RWPE2 (cell line): ENCODE results near the gene ATE1.

Source experiments
- ATAC-seq: fragments of 200-7000 bp; cut with Tn5 transposase; 3 replicates; pipeline ENCODE4 v1.9.1; 2021; ENCODE audit warnings: low read depth
- DNase-seq: peaks from one replicate; pipeline ENCODE4 v3.0.0-alpha.2; 2020; ENCODE audit warnings: low spot score
- H3K27ac ChIP-seq: fragments of 450-650 bp; 2 replicates; pipeline ENCODE4 v1.5.1; 2017; ENCODE audit warnings: mild to moderate bottlenecking; ENCODE audit not compliant: poor library complexity, severe bottlenecking
- H3K27me3 ChIP-seq: fragments of 250-450 bp; sonication (Bioruptor Pico); 2 replicates; pipeline ENCODE4 v1.5.1; 2021; ENCODE audit warnings: mild to moderate bottlenecking, moderate library complexity; ENCODE audit not compliant: insufficient read depth, poor library complexity, severe bottlenecking
- H3K36me3 ChIP-seq: fragments of 250-450 bp; sonication (Bioruptor Pico); 2 replicates; pipeline ENCODE4 v1.5.1; 2020; ENCODE audit warnings: low read depth, mild to moderate bottlenecking, moderate library complexity
- H3K4me1 ChIP-seq: fragments of 250-450 bp; sonication (Bioruptor Pico); 2 replicates; pipeline ENCODE4 v1.5.1; 2021; ENCODE audit warnings: mild to moderate bottlenecking, moderate library complexity; ENCODE audit not compliant: insufficient read depth, poor library complexity, severe bottlenecking
- H3K4me3 ChIP-seq: fragments of 250-450 bp; sonication (Bioruptor Pico); 2 replicates; pipeline ENCODE4 v1.5.1; 2021; ENCODE audit warnings: mild to moderate bottlenecking, moderate library complexity; ENCODE audit not compliant: severe bottlenecking
- H3K9me3 ChIP-seq: fragments of 250-450 bp; sonication (Bioruptor Pico); 2 replicates; pipeline ENCODE4 v1.5.1; 2021; ENCODE audit warnings: mild to moderate bottlenecking, moderate library complexity; ENCODE audit not compliant: severe bottlenecking
- TF ChIP-seq, protein P1 (sequence below): fragments of 450-650 bp; IDR thresholded peaks from one replicate; pipeline ENCODE4 v1.5.1; 2017; ENCODE audit warnings: mild to moderate bottlenecking, moderate library complexity; ENCODE audit not compliant: poor library complexity, severe bottlenecking

The ATE1 gene

DNA sequence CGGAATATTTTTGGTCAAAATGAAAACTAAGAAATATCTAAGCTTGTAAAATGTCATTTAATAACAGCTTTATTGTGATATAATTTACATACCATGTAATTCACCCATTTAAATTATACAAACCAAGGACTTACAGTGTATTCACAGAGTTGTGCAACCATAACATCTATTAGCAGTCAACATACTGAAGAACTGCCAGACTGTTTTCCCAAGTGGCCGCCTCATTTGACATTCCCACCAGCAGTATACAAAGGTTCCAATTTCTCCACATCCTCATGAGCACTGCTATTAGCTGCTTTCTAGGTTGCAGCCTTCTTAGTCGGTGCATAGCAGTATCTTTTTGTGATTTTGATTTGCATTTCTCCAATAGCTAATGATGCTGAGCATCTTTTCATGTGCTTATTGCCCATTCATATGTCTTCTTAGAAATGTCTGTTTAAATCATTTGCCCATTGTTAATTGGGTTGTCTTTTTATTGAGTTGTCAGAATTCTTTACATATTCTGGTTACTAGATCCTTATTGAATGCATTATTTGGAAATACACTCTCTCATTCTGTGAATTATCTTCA lies 176.6 kb downstream of the ATE1 start:
- TF ChIP-seq, protein P1, sequence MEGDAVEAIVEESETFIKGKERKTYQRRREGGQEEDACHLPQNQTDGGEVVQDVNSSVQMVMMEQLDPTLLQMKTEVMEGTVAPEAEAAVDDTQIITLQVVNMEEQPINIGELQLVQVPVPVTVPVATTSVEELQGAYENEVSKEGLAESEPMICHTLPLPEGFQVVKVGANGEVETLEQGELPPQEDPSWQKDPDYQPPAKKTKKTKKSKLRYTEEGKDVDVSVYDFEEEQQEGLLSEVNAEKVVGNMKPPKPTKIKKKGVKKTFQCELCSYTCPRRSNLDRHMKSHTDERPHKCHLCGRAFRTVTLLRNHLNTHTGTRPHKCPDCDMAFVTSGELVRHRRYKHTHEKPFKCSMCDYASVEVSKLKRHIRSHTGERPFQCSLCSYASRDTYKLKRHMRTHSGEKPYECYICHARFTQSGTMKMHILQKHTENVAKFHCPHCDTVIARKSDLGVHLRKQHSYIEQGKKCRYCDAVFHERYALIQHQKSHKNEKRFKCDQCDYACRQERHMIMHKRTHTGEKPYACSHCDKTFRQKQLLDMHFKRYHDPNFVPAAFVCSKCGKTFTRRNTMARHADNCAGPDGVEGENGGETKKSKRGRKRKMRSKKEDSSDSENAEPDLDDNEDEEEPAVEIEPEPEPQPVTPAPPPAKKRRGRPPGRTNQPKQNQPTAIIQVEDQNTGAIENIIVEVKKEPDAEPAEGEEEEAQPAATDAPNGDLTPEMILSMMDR, result no peak
- Histone ChIP-seq H3K4me1 (peaks cover 22% of the 10 kb centered on the region), H3K36me3 (no peaks in the 10 kb centered on the region; the same call in 1 of the 2 replicates), H3K4me3 (no peak overlapping the region), H3K27me3 (no peaks in the 10 kb centered on the region), H3K27ac (no peak overlapping the region), H3K9me3 (no peaks in the 10 kb centered on the region)
- DNase-seq (no peak), ATAC-seq (no peak)

DNA sequence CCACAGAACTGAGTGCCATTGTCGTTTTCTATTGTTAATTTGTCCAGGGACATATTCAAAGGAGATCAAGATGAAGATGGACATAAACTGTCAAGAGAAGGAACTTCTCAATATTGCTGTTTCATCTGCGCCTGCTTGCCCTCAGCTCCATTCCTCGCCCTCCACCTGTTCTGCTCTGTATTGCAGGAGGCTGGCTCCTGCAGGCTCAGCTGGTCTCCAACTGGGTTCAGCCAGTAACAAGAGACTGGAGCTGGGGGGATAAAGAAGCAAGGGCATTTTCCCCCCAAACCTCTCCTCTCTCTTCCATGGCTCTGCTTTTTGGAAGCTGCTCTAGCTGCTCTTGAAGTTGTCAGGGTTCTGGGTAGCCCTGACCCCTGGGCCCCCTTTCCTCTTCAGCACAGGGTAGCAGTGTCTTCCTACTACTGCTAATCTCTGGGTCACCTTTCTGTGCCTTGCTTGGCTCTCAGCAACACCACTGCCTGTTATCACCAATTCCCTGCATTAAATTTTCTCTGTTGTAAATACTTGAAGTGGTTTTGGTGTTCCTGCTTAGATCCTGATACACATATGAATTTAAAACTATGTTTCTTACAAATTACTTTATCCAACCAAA lies 180.6 kb downstream of the ATE1 start:
- no peak overlapping the region for H3K4me3 ChIP-seq
- H3K4me1 ChIP-seq, result no peaks in the 10 kb centered on the region
- no peaks in the 10 kb centered on the region for H3K27me3 ChIP-seq
- TF ChIP-seq, protein P1, result no peak
- no peaks in the 10 kb centered on the region for H3K9me3 ChIP-seq
- H3K27ac ChIP-seq, result no peak overlapping the region
- DNase-seq (no peak), ATAC-seq (no peak)
- no peaks in the 10 kb centered on the region for H3K36me3 ChIP-seq

DNA sequence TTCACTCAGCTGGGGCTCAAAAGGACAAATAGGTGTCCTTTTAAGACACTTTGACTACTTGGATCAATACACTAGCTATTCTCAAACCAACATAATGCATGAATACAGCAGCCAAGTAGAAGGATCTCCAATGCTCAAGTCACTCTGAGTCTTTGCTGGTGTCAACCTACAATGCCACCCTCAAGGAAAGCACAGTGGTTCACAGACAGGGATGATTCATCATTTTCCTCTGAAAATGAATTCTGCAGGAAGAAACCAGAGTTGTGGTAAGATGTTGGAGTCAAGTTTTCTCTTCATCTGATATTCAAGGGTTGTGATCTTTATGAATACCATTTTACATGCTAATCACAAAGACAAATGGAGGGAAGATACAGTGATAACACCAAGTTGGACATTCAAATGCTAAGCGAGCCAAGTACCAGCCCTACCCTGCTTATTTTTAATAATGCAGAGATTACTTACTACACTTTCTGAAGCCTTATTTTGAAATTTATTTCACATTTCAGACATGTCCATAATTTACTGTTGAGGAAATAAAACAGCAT lies 186.5 kb downstream of the ATE1 start:
- H3K27ac ChIP-seq, result no peak overlapping the region
- ATAC-seq (no peak), DNase-seq (no peak)
- H3K4me3 ChIP-seq, result no peak overlapping the region
- no peaks in the 10 kb centered on the region for H3K36me3 ChIP-seq
- TF ChIP-seq, protein P1, result no peak
- no peaks in the 10 kb centered on the region for H3K27me3 ChIP-seq
- H3K4me1 ChIP-seq, result no peaks in the 10 kb centered on the region
- no peaks in the 10 kb centered on the region for H3K9me3 ChIP-seq

DNA sequence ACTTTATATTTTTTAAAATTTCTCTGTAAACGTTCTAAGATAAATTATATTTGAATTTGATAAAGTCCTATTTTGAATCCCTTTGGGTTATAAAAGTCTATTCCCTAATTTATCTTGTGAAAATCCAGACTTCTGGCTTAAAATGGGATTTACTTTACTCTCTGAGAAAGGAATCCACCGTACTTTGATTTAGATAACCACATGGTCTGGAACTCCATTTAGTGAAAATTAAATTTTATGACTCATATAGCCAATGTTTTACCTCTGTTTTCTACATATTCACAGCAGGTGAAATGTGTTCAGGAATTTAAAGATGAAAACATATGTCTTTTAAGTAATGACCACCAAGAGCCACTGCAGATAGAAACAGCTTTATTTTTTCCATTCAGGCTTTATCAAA lies 187.8 kb downstream of the ATE1 start:
- ATAC-seq (no peak), DNase-seq (no peak)
- Histone ChIP-seq H3K4me1 (no peaks in the 10 kb centered on the region), H3K4me3 (no peak overlapping the region), H3K27ac (no peak overlapping the region), H3K36me3 (no peaks in the 10 kb centered on the region), H3K27me3 (no peaks in the 10 kb centered on the region), H3K9me3 (no peaks in the 10 kb centered on the region)
- TF ChIP-seq, protein P1, result no peak

DNA sequence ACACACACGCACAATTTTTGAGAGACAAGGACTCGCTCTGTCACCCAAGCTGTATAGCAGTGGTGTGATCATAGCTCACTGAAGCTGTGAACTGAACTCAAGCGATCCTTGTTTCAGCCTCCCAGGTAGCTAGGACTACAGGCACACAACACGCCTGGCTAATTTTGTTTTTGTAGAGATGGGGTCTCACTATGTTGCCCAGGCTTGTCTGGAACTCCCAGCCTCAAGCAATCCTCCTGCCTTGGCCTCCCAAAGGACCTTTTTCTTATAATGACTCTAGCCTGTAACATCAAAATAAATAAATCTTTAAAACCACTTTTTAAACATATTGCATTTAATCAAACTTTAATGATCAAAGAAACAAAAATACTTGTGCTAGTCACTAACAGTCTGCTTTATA lies 188.7 kb downstream of the ATE1 start:
- Histone ChIP-seq H3K36me3 (no peaks in the 10 kb centered on the region), H3K4me3 (no peak overlapping the region), H3K4me1 (no peaks in the 10 kb centered on the region), H3K9me3 (no peaks in the 10 kb centered on the region), H3K27ac (no peak overlapping the region), H3K27me3 (no peaks in the 10 kb centered on the region)
- no peak for ATAC-seq
- TF ChIP-seq, protein P1, result no peak
- DNase-seq, result no peak
